C4-2B (cell line): ENCODE results near the gene OLFM1.

Experiments used
- ZFX ChIP-seq: fragments of 450-650 bp; IDR thresholded peaks from 2 replicates; pipeline ENCODE4 v1.6.1; 2017
- TF ChIP-seq, protein P1 (sequence below): fragments of 450-650 bp; conservative IDR thresholded peaks from 2 replicates; pipeline ENCODE4 v1.5.1; 2017; ENCODE audit warnings: mild to moderate bottlenecking

DNA sequence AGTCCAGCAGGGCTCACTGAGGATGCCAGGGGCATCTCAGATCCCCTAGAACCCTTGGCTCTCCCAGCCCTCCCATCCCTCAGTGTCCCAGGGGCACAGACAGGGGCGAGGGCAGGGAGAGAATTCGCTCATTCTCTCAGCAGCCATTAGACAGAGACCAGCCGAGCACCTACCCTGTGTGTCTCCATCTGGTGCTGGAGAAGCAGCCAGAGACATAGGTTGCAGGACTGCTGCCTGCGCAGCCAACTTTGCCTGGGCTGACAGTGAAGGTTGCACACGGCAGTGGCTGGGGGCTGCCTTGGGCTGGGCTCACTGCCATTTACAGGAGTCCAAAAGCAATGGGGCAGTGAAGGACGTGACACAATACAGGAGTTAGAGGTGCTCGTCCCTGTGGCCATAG lies 60.9 kb downstream of the OLFM1 start:
- TF ChIP-seq, protein P1, sequence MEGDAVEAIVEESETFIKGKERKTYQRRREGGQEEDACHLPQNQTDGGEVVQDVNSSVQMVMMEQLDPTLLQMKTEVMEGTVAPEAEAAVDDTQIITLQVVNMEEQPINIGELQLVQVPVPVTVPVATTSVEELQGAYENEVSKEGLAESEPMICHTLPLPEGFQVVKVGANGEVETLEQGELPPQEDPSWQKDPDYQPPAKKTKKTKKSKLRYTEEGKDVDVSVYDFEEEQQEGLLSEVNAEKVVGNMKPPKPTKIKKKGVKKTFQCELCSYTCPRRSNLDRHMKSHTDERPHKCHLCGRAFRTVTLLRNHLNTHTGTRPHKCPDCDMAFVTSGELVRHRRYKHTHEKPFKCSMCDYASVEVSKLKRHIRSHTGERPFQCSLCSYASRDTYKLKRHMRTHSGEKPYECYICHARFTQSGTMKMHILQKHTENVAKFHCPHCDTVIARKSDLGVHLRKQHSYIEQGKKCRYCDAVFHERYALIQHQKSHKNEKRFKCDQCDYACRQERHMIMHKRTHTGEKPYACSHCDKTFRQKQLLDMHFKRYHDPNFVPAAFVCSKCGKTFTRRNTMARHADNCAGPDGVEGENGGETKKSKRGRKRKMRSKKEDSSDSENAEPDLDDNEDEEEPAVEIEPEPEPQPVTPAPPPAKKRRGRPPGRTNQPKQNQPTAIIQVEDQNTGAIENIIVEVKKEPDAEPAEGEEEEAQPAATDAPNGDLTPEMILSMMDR: no peak
- TF ChIP-seq ZFX: no peak
